ENCODE measurements around the gene MRPS18C.

- TF ChIP-seq CTCF (tag by site-specific recombination; IDR thresholded peaks at IDR 0.05) (no peak), ZBTB26 (tag by site-specific recombination; optimal IDR thresholded peaks at IDR 0.05) (no peak), HOXC10 (CRISPR knock-in tag; IDR thresholded peaks at IDR 0.05) (no peak), ZFP69B (tag by site-specific recombination; IDR thresholded peaks at IDR 0.05) (no peak), ZNF23 (tag by site-specific recombination; IDR thresholded peaks at IDR 0.05; ENCODE audit: borderline replicate concordance) (no peak), ZNF274 (IDR thresholded peaks at IDR 0.05; ENCODE audit: low read length) (no peak), ZNF274 (tag by site-specific recombination; IDR thresholded peaks at IDR 0.05; ENCODE audit: borderline replicate concordance) (no peak), MYNN (tag by site-specific recombination; IDR thresholded peaks at IDR 0.05; ENCODE audit: borderline replicate concordance) (no peak), ZBTB1 (tag by site-specific recombination; IDR thresholded peaks at IDR 0.05) (no peak), ZNF24 (tag by site-specific recombination; IDR thresholded peaks at IDR 0.05) (no peak), ZNF560 (tag by site-specific recombination; IDR thresholded peaks at IDR 0.05; ENCODE audit: borderline replicate concordance) (no peak), ZSCAN23 (tag by site-specific recombination; IDR thresholded peaks at IDR 0.05) (no peak)
These were observed 17.1 kb upstream of the MRPS18C start for GRCh38 chr4:83438719-83439118.
